ENCODE results near the gene CFAP68. TPM values are rescaled to one million over a fixed set of nuclear protein-coding genes. Genes with fewer than 3 reads are reported as not detected.
A peak's percentile ranks its signal among the peaks of the same experiment; 100 is the strongest.

CFAP68 gene
- total and polyA plus RNA-seq, 10 of the 15 experiments (the other 5 are each of a cell fraction or from before 2014, with no cell fraction given): 35.7 to 84.4 (median 64.1) TPM

DNA sequence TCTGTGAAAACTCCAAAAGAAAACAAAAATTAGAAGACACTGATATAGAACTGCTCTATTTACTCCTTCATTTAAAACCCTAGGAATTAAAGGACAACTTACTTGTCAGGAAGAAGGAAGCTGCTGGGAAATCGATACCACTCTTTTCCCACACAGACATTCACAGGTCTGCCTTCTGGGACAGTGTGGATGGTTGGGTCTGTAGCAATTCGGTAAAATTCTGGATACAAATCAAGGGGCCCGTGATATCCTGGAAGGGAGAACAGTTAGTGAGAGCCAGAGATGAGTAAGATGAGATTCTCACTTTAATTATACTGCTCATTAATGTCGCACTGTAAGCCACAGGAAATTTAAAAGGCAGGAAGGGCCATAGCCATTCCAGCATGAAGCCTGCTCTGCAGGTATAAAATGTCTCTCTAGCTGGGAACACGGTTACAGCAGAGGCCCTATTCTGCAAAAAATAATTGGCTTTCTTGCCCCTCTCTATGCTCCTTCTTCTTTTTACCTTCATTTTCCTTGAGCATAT is 41.9 kb upstream of the CFAP68 start:
- Histone ChIP-seq H3K36me3 (ENCODE audit: control insufficient read depth in 2 of 2, insufficient read depth in 2 of 2, low read length in 1 of 2) (peaks cover 0 to 24% of the 10 kb centered on the region in 2 experiments; a peak in 3 of 4 replicates), H3K9me3 (replicated peaks; ENCODE audit: control insufficient read depth, insufficient read depth, low read length) (no peaks in the 10 kb centered on the region), H2AFZ (ENCODE audit: control insufficient read depth, low read depth, low read length) (no peak overlapping the region), H3K9ac (ENCODE audit: control insufficient read depth, insufficient read depth, low read length) (no peak overlapping the region), H3K27ac (ENCODE audit: control insufficient read depth, insufficient read depth) (no peak overlapping the region), H3K79me2 (ENCODE audit: control insufficient read depth, insufficient read depth, low read length) (no peaks in the 10 kb centered on the region), H3K4me3 (no peak overlapping the region), H3K27me3 (replicated peaks in 1 of 2; ENCODE audit: control insufficient read depth in 2 of 2, insufficient read depth in 2 of 2, low read length in 1 of 2) (no peaks in the 10 kb centered on the region), H3K4me2 (ENCODE audit: control insufficient read depth, insufficient read depth) (no peak overlapping the region), H3K4me1 (ENCODE audit: control insufficient read depth, insufficient read depth, low read length) (peaks cover 6% of the 10 kb centered on the region; the same call in 1 of the 2 replicates), H4K20me1 (ENCODE audit: control insufficient read depth, insufficient read depth) (no peaks in the 10 kb centered on the region)
- ATAC-seq (peak; percentile 39), FAIRE-seq (no peak), DNase-seq (ENCODE audit: low read depth, low spot score) (no peak)
- TF ChIP-seq BCL11A (IDR thresholded peaks at IDR 0.05; ENCODE audit: low read depth, low read length) (peak; percentile 51; the same call in 1 of the 2 replicates), MTA2 (IDR thresholded peaks at IDR 0.05; ENCODE audit: low read depth) (peak; percentile 84), GABPA (IDR thresholded peaks at IDR 0.05; ENCODE audit: low read depth) (no peak)
- in situ Hi-C loops (cut with MboI) (no loop called here), intact Hi-C loops (cut with micrococcal nuclease; ENCODE audit: unreplicated experiment) (no loop called here)
- POLR2A ChIA-PET: interaction anchor here (0.5 kb wide), 1 partner anchor 110 kb away, joined by 3 read pairs; no protein-coding TSS in a partner anchor
- SMC1A ChIA-PET (ENCODE audit: uncharacterized antibody, unreplicated experiment): interaction anchor here (1.3 to 1.9 kb wide), 3 partner anchors 8 to 251 kb away, joined by 4 to 5 read pairs (median 4); no protein-coding TSS in a partner anchor
- WGBS (ENCODE audit: insufficient coverage, insufficient replicate concordance, low lambda C conversion rate, missing lambda C conversion rate): 69% methylated on average over 5 of the region's 5 CpGs
- CTCF ChIA-PET: interaction anchor here (0.6 to 1.6 kb wide), 6 partner anchors 41 to 226 kb away, joined by 3 to 6 read pairs (median 4); no protein-coding TSS in a partner anchor
- RAD21 ChIA-PET (ENCODE audit: unreplicated experiment): interaction anchor here (1.6 to 5.0 kb wide), 2 partner anchors 34 to 60 kb away, joined by 5 to 38 read pairs; partner anchors contain the start of gene ALG9
- no TSS peak for BruUV-seq (replicated peaks)

DNA sequence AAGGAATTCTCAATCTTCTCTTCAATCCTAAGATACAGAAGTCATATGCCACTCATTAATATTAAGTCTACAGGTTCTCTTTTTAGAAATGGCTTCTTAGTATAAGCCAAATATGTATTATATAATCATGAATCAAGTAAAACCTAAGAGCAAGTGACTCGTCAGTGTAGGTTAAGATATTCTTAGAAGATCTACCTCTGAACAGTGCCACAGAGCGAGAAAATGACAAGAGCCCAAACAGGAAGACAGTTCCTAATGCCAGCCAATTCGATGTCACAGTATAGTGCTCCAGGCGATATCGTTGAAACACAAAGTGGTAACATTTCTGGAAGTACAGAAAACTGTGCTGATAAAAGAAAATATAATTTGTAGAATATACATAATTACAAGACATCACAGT is 41.3 kb upstream of the CFAP68 start:
- Histone ChIP-seq H3K4me1 (ENCODE audit: control insufficient read depth, insufficient read depth, low read length) (peaks cover 6% of the 10 kb centered on the region; the same call in 1 of the 2 replicates), H3K27me3 (replicated peaks in 1 of 2; ENCODE audit: control insufficient read depth in 2 of 2, insufficient read depth in 2 of 2, low read length in 1 of 2) (no peaks in the 10 kb centered on the region), H3K79me2 (ENCODE audit: control insufficient read depth, insufficient read depth, low read length) (no peaks in the 10 kb centered on the region), H4K20me1 (ENCODE audit: control insufficient read depth, insufficient read depth) (no peaks in the 10 kb centered on the region), H2AFZ (ENCODE audit: control insufficient read depth, low read depth, low read length) (no peak overlapping the region), H3K9me3 (replicated peaks; ENCODE audit: control insufficient read depth, insufficient read depth, low read length) (no peaks in the 10 kb centered on the region), H3K4me2 (ENCODE audit: control insufficient read depth, insufficient read depth) (no peak overlapping the region), H3K27ac (ENCODE audit: control insufficient read depth, insufficient read depth) (no peak overlapping the region), H3K36me3 (ENCODE audit: control insufficient read depth in 2 of 2, insufficient read depth in 2 of 2, low read length in 1 of 2) (peaks cover 0 to 24% of the 10 kb centered on the region in 2 experiments; a peak in 3 of 4 replicates), H3K4me3 (no peak overlapping the region), H3K9ac (ENCODE audit: control insufficient read depth, insufficient read depth, low read length) (no peak overlapping the region)
- ChIA-PET CTCF (interaction anchor here (0.8 to 9.2 kb wide), 3 partner anchors 61 to 250 kb away, joined by 3 to 88 read pairs (median 6); no protein-coding TSS in a partner anchor), POLR2A (interaction anchor here (0.7 to 1.2 kb wide), 2 partner anchors 9 to 70 kb away, joined by 3 to 5 read pairs; no protein-coding TSS in a partner anchor), SMC1A (ENCODE audit: uncharacterized antibody, unreplicated experiment) (interaction anchor here (1.6 to 1.9 kb wide), 3 partner anchors 8 to 251 kb away, joined by 4 read pairs; no protein-coding TSS in a partner anchor), RAD21 (ENCODE audit: unreplicated experiment) (interaction anchor here (0.8 to 5.0 kb wide), 4 partner anchors 61 to 252 kb away, joined by 3 to 38 read pairs (median 3); no protein-coding TSS in a partner anchor)
- WGBS (ENCODE audit: insufficient coverage, insufficient replicate concordance, low lambda C conversion rate, missing lambda C conversion rate): over 99% methylated on average over 5 of the region's 5 CpGs
- in situ Hi-C loops (cut with MboI) (no loop called here), intact Hi-C loops (cut with micrococcal nuclease; ENCODE audit: unreplicated experiment) (no loop called here)
- no TSS peak for BruUV-seq (replicated peaks)
- DNase-seq (ENCODE audit: low read depth, low spot score) (no peak), ATAC-seq (no peak), FAIRE-seq (no peak)
- TF ChIP-seq SMC3 (IDR thresholded peaks at IDR 0.05; ENCODE audit: borderline replicate concordance, low read length) (no peak), TBL1XR1 (IDR thresholded peaks at IDR 0.05; ENCODE audit: low read depth, low read length) (no peak), IKZF1 (conservative IDR thresholded peaks at IDR 0.05) (no peak), BRCA1 (IDR thresholded peaks at IDR 0.05; ENCODE audit: low read depth, low read length) (no peak), CHD4 (IDR thresholded peaks at IDR 0.05) (no peak), POLR2AphosphoS5 (IDR thresholded peaks at IDR 0.05; ENCODE audit: low read length) (no peak), KDM1A (IDR thresholded peaks at IDR 0.05; ENCODE audit: borderline replicate concordance) (no peak)
- TF ChIP-seq, protein P1, sequence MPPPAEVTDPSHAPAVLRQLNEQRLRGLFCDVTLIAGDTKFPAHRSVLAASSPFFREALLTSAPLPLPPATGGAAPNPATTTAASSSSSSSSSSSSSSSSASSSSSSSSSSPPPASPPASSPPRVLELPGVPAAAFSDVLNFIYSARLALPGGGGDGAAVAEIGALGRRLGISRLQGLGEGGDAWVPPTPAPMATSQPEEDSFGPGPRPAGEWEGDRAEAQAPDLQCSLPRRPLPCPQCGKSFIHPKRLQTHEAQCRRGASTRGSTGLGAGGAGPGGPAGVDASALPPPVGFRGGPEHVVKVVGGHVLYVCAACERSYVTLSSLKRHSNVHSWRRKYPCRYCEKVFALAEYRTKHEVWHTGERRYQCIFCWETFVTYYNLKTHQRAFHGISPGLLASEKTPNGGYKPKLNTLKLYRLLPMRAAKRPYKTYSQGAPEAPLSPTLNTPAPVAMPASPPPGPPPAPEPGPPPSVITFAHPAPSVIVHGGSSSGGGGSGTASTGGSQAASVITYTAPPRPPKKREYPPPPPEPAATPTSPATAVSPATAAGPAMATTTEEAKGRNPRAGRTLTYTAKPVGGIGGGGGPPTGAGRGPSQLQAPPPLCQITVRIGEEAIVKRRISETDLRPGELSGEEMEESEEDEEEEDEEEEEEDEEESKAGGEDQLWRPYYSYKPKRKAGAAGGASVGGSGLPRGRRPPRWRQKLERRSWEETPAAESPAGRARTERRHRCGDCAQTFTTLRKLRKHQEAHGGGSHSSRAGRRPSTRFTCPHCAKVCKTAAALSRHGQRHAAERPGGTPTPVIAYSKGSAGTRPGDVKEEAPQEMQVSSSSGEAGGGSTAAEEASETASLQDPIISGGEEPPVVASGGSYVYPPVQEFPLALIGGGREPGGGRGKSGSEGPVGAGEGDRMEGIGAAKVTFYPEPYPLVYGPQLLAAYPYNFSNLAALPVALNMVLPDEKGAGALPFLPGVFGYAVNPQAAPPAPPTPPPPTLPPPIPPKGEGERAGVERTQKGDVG (CRISPR knock-in tag; IDR thresholded peaks at IDR 0.05): no peak
- TF ChIP-seq, protein P2, sequence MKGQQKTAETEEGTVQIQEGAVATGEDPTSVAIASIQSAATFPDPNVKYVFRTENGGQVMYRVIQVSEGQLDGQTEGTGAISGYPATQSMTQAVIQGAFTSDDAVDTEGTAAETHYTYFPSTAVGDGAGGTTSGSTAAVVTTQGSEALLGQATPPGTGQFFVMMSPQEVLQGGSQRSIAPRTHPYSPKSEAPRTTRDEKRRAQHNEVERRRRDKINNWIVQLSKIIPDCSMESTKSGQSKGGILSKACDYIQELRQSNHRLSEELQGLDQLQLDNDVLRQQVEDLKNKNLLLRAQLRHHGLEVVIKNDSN (IDR thresholded peaks at IDR 0.05; ENCODE audit: borderline replicate concordance, extremely low read length, insufficient read depth, low read depth, low read length): no peak
- TF ChIP-seq, protein P3, sequence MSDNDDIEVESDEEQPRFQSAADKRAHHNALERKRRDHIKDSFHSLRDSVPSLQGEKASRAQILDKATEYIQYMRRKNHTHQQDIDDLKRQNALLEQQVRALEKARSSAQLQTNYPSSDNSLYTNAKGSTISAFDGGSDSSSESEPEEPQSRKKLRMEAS (IDR thresholded peaks at IDR 0.05; ENCODE audit: low read depth, low read length): no peak
